ENCODE measurements around the gene ALDH1A2.

GRCh38 chr15:58065445-58066041 lies at the start of gene ALDH1A2:
- TF ChIP-seq CTCF (IDR thresholded peaks at IDR 0.05; ENCODE audit: low read depth, low read length) (no peak), EZH2phosphoT487 (IDR thresholded peaks at IDR 0.05; ENCODE audit: low read depth) (no peak)

All from OCI-LY3 (cell line).